K562 (cell line): ENCODE data around the gene NF2. TPM values are rescaled to one million over a fixed set of nuclear protein-coding genes. Genes with fewer than 3 reads are reported as not detected.

Source experiments
- ATAC-seq: fragments of 200-7000 bp; cut with Tn5 transposase; 3 replicates; pipeline ENCODE4 v1.9.1; 2020; ENCODE audit warnings: moderate library complexity
- BruUV-seq: library from RNA; stranded (reverse); fragments of 400-500 nt; replicated peaks from 2 replicates; lab custom pipeline; 2021; lab: Mats Ljungman, UMichigan
- CTCF ChIA-PET: fragments of 300-600 bp; formaldehyde crosslinking; extraction: SDS; loops from one replicate; lab custom pipeline; 2021; ENCODE audit warnings: low intra/inter-chr PET ratio; lab: Yijun Ruan, JAX
- POLR2A ChIA-PET: fragments of 300-600, 350-650 bp; sonication (Branson Sonifier 250); formaldehyde crosslinking; extraction: SDS; loops from one replicate; lab custom pipeline; 2021; ENCODE audit warnings: antibody characterized with exemption, inconsistent platforms; lab: Yijun Ruan, JAX
- DNase-seq, 4 experiments: peaks; one replicate each; pipeline versions ENCODE4 v3.0.0 to v3.0.0-alpha.2; 2011 to 2018; ENCODE audit warnings: low spot score in 3 of 4, mixed read lengths in 3 of 4; ENCODE audit errors: extremely low read depth in 1 of 4
- FAIRE-seq: peaks from 2 replicates; lab custom pipeline; 2011; peaks lifted over from hg19 to GRCh38; lab: Jason Lieb, UNC
- H2AFZ ChIP-seq: 2 replicates; pipeline ENCODE4 v1.6.0; 2011; ENCODE audit warnings: low read depth, low read length, control low read depth, inconsistent platforms
- H3K27ac ChIP-seq: fragments of 200-600 bp; 3 replicates; pipeline ENCODE4 v1.8.0; 2011; ENCODE audit warnings: low read depth, mild to moderate bottlenecking, control low read depth, inconsistent platforms, low read length, moderate library complexity, mixed read lengths; ENCODE audit errors: extremely low read depth
- H3K27me3 ChIP-seq, 2 experiments: fragments of 300-600 bp in 1 of 2; 2 replicates in 1 of 2; 3 replicates in 1 of 2; pipeline versions ENCODE4 v1.6.0 to v1.8.0; 2011; ENCODE audit warnings: inconsistent platforms in 2 of 2, low read length in 2 of 2, mild to moderate bottlenecking in 1 of 2, mixed read lengths in 1 of 2, moderate library complexity in 1 of 2; ENCODE audit not compliant: control insufficient read depth in 2 of 2, insufficient read depth in 2 of 2
- H3K36me3 ChIP-seq: fragments of 300-600 bp; 3 replicates; pipeline ENCODE4 v1.8.0; 2011; ENCODE audit warnings: mild to moderate bottlenecking, low read length, inconsistent platforms; ENCODE audit not compliant: control insufficient read depth, insufficient read depth
- H3K4me1 ChIP-seq, 2 experiments: fragments of 200-600 bp in 1 of 2; replicated peaks in 1 of 2; 2 replicates in 1 of 2; 3 replicates in 1 of 2; pipeline versions ENCODE4 v1.5.1 to v1.8.0; 2011; ENCODE audit warnings: inconsistent platforms in 2 of 2, low read length in 2 of 2, mild to moderate bottlenecking in 1 of 2, mixed read lengths in 1 of 2, moderate library complexity in 1 of 2; ENCODE audit not compliant: control insufficient read depth in 2 of 2, insufficient read depth in 2 of 2
- H3K4me2 ChIP-seq: 2 replicates; pipeline ENCODE4 v1.6.1; 2011; ENCODE audit warnings: low read length, control low read depth, inconsistent platforms, mixed read lengths; ENCODE audit not compliant: insufficient read depth
- H3K4me3 ChIP-seq: fragments of 200-600 bp; sonication (generic), shearing (Covaris generic); 2 replicates; pipeline ENCODE4 v1.5.1; 2016; ENCODE audit warnings: control low read depth, inconsistent platforms
- H3K79me2 ChIP-seq: fragments of 200-600 bp; 3 replicates; pipeline ENCODE4 v1.8.0; 2011; ENCODE audit warnings: low read length, inconsistent platforms; ENCODE audit not compliant: control insufficient read depth, insufficient read depth
- H3K9ac ChIP-seq, 2 experiments: 2 replicates each; pipeline versions ENCODE4 v1.6.0 to v1.6.1; 2011; ENCODE audit warnings: low read depth in 2 of 2, low read length in 2 of 2, control low read depth in 1 of 2, inconsistent platforms in 1 of 2, mild to moderate bottlenecking in 1 of 2, mixed read lengths in 1 of 2; ENCODE audit not compliant: insufficient read depth in 1 of 2
- H3K9me1 ChIP-seq: one replicate; pipeline ENCODE4 v1.6.0; 2011; ENCODE audit warnings: inconsistent platforms, mild to moderate bottlenecking, low read length, moderate library complexity; ENCODE audit not compliant: control insufficient read depth, insufficient read depth
- H3K9me3 ChIP-seq: replicated peaks from 2 replicates; pipeline ENCODE4 v1.5.1; 2011; ENCODE audit warnings: low read depth, low read length, inconsistent platforms; ENCODE audit not compliant: control insufficient read depth, insufficient read depth
- H4K20me1 ChIP-seq: replicated peaks from 2 replicates; pipeline ENCODE4 v1.6.1; 2011; ENCODE audit warnings: low read length, inconsistent platforms, mixed read lengths; ENCODE audit not compliant: control insufficient read depth, insufficient read depth
- ARID4B ChIP-seq: sonication (generic); formaldehyde crosslinking; IDR thresholded peaks from 2 replicates; pipeline ENCODE4 v1.8.0; 2022; ENCODE audit warnings: mild to moderate bottlenecking, missing genetic modification reagents
- HDAC3 ChIP-seq: fragments of 450-650 bp; IDR thresholded peaks from 2 replicates; pipeline ENCODE4 v1.6.1; 2018; ENCODE audit warnings: borderline replicate concordance, mild to moderate bottlenecking, moderate library complexity; ENCODE audit not compliant: partially characterized antibody
- WGBS: fragments of 100-300 bp; shearing (Covaris generic); methylation state at CpG from one replicate; pipeline ENCODE4 v1.1.6; 2016; ENCODE audit warnings: low coverage, mixed read lengths; ENCODE audit not compliant: insufficient coverage; ENCODE audit errors: missing lambda C conversion rate; 5-methylcytosine and 5-hydroxymethylcytosine counted together
- in situ Hi-C: fragments of 300-500 bp; cut with MboI; formaldehyde crosslinking; loops from 4 replicates; pipeline ENCODE4 v1.15.0; 2018; ENCODE audit warnings: inconsistent platforms, mixed read lengths
- intact Hi-C: fragments of 100-400 bp; cut with micrococcal nuclease; formaldehyde crosslinking; loops from 2 replicates; pipeline ENCODE4 v1.14.2; 2022
- polyA plus RNA-seq, 8 experiments: library from polyadenylated mRNA; depleted of rRNA in 4 of 8; stranded (reverse) in 5 of 8; unstranded in 3 of 8; fragments of >200 nt; fragmentation: Nextera tagmentation in 2 of 8; fragmentation: Illumina TruSeq in 1 of 8; extraction: Ambion mirVana in 2 of 8; extraction: Trizol in 1 of 8; gene quantifications; 2 replicates each; pipeline versions ENCODE4 v1.2.1 to v1.2.3, GENCODE V29; 2011 to 2014; ENCODE audit warnings: inconsistent platforms in 1 of 8, missing spikeins in 1 of 8
- total RNA-seq, 7 experiments: library from RNA; depleted of rRNA in 6 of 7; stranded (reverse); fragments of >200 nt in 6 of 7; fragmentation: Illumina TruSeq in 2 of 7; extraction: Trizol in 2 of 7; gene quantifications; 2 replicates each; pipeline versions ENCODE4 v1.2.1 to v1.2.3, GENCODE V29; 2011 to 2021; ENCODE audit warnings: low replicate concordance in 1 of 7

NF2 gene
- total and polyA plus RNA-seq, 9 of the 15 experiments (the other 6 are each of a cell fraction or from before 2014, with no cell fraction given) = 2.2 to 32.5 (median 15.2) TPM

GRCh38 chr22:29690476-29690875 is 87.0 kb downstream of the NF2 start (continued):
- no peak for TF ChIP-seq ARID4B (CRISPR knock-in tag)
- TF ChIP-seq, all 486 proteins: peak for 0

- DNase-seq (peak in 1 of 4 experiments; percentile 8), ATAC-seq (no peak), FAIRE-seq (no peak)
- ChIA-PET POLR2A (interaction anchor here (1.0 kb wide), 1 partner anchor 10 kb away, joined by 3 read pairs; no protein-coding TSS in a partner anchor), CTCF (interaction anchor here (3.0 kb wide), 1 partner anchor 397 kb away, joined by 29 read pairs; no protein-coding TSS in a partner anchor)
- H3K36me3 ChIP-seq = peaks cover 31% of the 10 kb centered on the region; the same call in 1 of the 3 replicates
- WGBS = 73% methylated on average over 11 of the region's 13 CpGs
- H4K20me1 ChIP-seq = no peaks in the 10 kb centered on the region
- no peak overlapping the region for H2AFZ ChIP-seq
- H3K4me2 ChIP-seq = no peak overlapping the region
- H3K4me3 ChIP-seq = no peak overlapping the region
- peaks cover 0 to 18% of the 10 kb centered on the region in 2 experiments; a peak in 2 of 5 replicates for H3K4me1 ChIP-seq
- intact Hi-C loops (no loop called here), in situ Hi-C loops (loop anchor here (25.0 kb wide), 1 partner anchor 396 kb away; the partner anchor contains the start of gene HORMAD2)
- H3K9me3 ChIP-seq = no peaks in the 10 kb centered on the region
- no peaks in the 10 kb centered on the region for H3K27me3 ChIP-seq
- peaks cover 2% of the 10 kb centered on the region for H3K9me1 ChIP-seq
- TF ChIP-seq HDAC3 = no peak
- H3K27ac ChIP-seq = no peak overlapping the region
- peak overlapping the region in 1 of 2 experiments; percentile 64; a peak in 1 of 4 replicates for H3K9ac ChIP-seq
- BruUV-seq = no TSS peak
- H3K79me2 ChIP-seq = no peaks in the 10 kb centered on the region
Observed at GRCh38 chr22:29691636-29692326, 88.3 kb downstream of the NF2 start.
